ENCODE results near the gene RAP1A.

DNA sequence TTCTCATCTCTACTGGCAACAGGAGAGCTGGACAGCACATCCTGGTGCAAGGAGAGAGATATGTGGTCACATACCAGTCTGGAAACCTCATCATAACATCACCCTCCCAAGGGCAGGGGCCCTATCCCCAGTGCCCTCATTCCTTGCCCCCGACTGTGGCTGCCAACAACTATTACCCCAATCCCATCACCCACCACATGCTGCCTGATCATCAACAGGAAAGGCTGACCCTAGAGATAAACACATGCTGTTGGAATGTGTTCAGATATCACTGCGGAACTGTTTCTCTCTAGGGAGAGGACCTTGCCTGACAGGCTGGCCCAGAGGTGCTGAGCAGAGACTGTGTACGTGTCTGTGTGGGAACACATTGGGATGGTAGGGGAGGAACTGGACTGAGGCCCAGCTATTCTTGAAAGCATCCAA, 124.1 kb downstream of the RAP1A start:
- TF ChIP-seq, protein P1, sequence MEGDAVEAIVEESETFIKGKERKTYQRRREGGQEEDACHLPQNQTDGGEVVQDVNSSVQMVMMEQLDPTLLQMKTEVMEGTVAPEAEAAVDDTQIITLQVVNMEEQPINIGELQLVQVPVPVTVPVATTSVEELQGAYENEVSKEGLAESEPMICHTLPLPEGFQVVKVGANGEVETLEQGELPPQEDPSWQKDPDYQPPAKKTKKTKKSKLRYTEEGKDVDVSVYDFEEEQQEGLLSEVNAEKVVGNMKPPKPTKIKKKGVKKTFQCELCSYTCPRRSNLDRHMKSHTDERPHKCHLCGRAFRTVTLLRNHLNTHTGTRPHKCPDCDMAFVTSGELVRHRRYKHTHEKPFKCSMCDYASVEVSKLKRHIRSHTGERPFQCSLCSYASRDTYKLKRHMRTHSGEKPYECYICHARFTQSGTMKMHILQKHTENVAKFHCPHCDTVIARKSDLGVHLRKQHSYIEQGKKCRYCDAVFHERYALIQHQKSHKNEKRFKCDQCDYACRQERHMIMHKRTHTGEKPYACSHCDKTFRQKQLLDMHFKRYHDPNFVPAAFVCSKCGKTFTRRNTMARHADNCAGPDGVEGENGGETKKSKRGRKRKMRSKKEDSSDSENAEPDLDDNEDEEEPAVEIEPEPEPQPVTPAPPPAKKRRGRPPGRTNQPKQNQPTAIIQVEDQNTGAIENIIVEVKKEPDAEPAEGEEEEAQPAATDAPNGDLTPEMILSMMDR (IDR thresholded peaks at IDR 0.05; ENCODE audit: low read length): no peak
- TF ChIP-seq EZH2 (IDR thresholded peaks at IDR 0.05; ENCODE audit: borderline replicate concordance, low read length): no peak

Measured in OCI-LY1 (cell line).